Hematopoietic multipotent progenitor cell treated with erythropoietin and hydrocortisone succinate and interleukin-3 and kit ligand, for 17 days (in vitro differentiated cells): Measurements from ENCODE around the gene D2HGDH.
"Not testable (repeated sequence)": the region's sequence is repeated elsewhere in the genome, so short reads cannot be mapped to it uniquely, and the experiment has no call there.

ENCODE experiments used
- DNase-seq: peaks from one replicate; pipeline ENCODE4 v3.0.0-alpha.2; 2015; ENCODE audit warnings: low spot score

The D2HGDH gene

DNA sequence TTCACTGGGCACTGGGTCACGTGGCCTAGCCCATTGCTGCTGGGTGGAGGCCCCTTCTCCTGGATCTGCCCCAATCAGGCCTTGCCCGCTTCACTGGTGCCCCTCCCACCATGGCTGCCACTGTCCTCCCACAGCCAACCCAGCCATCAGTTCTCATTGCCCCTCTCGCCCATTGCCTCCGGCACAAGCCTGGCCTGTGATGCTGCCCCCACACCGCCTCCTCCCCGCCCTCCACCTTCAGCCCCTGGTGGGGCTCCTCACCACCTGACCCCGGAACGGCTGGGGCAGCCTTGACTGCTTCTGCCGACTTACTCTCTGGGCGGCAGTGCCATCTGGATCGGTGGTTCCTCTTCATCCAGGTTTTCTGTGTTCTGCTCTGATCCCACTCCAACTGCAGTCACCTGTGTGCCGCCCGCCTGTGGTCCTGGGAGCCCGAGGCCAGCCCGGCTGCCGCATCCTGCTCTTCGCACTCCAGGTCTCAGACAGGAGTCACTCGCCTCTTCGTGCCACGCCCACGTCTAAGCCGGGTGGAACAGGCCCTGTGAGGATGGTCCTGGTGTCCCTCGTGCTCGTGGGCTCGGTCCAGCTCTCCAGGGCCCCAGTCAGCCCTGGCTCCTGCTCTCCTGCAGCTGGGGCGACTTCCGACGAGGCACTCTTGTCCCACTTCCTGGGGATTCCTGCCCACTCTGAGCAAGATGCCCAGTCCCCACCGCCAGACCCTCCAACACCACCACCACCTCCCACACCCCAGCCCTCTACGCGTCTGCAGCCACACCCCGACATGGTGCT is 14.2 kb downstream of the D2HGDH start:
- DNase-seq = no peak

DNA sequence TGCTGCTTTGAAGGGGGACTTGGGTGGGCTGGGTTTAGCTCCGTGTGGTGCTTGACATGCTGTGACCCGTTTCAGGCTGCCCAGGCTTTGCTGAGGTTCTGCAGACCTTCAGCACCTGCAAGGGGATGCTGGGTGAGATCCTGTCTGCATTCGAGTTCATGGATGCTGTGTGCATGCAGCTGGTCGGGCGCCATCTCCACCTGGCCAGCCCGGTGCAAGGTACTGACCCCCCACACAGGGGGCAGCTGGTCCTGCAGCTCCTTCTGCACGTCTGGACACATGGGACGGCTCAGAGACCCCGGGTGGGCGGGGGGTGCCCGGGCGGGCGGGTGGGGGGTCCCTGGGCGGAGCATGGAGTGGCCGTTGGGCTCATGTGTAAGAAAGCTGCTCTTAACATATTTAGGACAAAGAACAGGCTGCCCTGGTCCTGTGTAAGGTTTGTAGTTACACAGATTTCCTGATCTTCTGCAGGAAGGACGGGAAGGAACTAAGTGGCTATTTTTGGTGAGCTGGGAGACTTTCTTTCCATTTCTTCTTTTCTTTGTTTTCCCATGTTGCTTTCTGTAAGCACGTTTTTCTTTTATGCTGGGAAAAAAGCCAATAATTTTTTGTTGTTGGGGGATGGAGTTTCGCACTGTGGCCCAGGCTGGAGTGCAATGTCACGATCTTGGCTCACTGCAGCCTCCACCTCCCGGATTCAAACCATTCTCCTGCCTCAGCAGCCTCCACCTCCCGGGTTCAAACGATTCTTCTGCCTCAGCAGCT is 15.8 kb downstream of the D2HGDH start:
- no peak for DNase-seq

DNA sequence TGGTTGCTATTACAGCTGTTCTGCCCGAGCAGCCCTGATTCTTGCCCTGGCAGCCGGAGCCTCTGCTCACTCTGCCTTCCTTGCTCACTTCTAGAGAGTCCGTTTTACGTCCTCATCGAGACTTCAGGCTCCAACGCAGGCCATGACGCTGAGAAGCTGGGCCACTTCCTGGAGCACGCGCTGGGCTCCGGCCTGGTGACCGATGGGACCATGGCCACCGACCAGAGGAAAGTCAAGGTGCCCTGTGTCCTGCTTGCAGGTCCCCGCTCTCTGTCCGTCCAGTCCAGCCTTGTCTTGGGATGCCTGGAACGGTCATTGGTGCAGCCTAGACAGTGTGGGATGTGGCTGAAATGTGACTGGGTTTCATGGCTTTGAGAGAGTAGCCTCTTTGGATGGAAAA is 16.7 kb downstream of the D2HGDH start:
- DNase-seq = no peak

DNA sequence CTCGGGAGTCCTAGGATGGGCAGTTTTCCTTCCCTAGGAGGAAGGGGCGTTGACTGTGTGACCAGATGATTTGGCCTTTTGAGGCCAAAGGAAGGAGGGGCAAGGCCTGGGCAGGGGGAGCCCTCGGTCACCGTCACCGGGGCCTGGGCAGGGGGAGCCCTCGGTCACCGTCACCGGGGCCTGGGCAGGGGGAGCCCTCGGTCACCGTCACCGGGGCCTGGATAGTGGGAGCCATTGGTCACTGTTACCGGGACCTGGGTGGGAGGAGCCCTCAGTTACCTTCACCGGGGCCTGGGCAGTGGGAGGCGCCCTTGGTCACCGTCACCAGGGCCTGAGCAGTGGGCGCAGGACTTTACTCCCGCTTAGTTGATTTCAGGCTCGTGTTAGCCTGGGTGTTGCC is 17.3 kb downstream of the D2HGDH start:
- no peak for DNase-seq

DNA sequence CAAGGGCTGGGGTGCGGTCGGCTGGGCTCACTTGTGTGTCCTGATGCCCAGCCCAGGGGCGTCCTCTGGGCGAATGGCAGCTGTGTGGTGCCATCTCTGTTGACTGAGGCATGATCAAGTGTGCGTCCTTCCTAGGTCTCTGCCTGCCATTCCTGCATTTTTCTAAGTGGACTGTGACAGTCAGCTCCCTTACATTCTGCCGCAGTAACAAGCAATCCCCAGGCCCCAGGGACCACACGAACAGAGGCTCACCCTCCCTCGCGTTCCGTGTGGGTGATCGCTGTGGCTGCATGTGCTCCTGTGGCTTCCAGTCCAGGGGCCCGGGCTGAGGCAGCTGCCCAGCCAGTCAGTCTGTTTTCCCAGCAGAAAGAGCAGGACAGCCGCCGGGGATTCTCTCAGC is 17.8 kb downstream of the D2HGDH start:
- DNase-seq = no peak

DNA sequence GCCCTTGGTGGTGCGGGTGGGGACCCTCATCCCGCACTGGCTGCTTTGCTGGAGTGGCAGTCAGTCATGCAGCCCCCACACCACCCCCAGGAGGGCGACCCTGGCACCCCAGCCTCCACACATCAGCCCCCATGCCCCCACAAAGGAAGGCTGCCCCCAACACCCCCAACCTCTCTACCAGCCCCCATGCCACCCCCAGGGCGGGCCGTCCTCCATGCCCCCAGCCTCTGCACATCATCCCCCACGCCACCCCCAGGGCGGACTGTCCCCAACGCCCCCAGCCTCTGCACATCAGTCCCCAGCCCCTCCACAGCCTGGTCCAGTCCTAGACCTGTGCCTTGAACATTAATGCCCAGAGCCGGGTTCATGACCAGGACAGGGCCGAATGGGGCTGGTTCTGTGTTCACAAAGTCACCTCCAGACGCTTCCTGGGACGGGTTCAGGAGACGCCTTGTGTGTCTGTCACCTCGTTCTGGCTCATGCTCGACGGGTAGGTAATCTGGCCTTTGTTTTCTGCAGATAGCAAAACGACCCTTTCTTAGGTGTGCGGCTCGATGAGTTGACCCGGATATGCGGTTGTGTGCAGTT is 18.4 kb downstream of the D2HGDH start:
- no peak for DNase-seq

DNA sequence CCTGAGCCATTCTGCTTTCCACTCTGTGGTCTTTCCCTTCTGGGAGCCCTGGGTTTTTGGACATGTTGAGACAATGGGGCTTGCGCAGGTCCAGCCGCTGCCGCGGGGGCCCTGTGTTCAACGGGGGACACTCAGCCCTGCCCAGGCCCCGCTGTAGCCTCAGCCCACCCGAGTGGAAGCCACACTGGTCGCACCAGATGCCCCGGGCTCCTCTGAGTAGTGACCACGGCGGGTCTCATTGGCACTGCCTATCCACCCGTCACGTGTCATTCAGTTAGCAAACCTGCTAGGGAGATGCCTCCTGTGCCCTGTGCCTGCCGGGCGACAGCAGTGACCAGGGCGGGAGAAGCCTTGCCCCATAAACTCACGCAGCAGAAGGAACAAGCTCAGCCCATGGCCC is 19.1 kb downstream of the D2HGDH start:
- DNase-seq = no peak

DNA sequence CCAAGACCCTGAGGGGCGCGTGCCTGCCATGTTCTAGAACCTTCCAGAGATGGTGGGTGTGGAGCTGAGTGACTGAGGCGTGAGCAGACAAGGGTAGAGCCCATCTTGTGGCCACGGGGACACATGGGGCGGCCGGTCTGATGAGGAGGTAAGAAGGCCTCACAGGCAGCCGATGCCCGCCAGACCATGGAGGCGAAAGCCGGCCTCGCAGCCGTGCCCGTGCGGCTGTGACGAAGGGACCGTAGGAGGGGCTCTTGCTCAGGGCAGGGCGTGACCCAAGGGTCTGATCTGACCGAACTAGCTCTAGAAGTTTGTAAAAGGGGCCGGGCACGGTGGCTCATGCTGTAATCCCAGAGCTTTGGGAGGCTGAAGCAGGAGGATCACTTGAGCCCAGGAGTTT is 19.6 kb downstream of the D2HGDH start:
- DNase-seq = no peak

DNA sequence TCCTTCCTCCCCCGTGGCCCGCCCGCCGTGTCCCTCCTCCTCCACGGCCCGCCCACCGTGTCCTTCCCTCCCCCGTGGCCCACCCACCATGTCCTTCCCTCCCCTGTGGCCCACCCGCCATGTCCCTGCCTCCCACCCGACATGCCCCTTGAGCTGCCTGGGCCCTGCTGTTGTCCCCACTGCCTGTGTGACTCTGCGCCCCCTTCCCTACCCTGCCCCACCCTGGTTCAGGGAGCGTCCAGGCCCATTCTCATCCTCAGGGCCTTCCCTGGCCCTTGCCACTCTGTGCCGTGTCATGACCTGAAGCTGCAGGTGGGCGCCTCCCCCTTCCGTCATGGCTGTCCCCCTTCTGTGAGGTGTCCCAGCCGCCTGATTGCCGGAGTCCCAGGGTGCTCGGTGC is 20.7 kb downstream of the D2HGDH start:
- DNase-seq = no peak

DNA sequence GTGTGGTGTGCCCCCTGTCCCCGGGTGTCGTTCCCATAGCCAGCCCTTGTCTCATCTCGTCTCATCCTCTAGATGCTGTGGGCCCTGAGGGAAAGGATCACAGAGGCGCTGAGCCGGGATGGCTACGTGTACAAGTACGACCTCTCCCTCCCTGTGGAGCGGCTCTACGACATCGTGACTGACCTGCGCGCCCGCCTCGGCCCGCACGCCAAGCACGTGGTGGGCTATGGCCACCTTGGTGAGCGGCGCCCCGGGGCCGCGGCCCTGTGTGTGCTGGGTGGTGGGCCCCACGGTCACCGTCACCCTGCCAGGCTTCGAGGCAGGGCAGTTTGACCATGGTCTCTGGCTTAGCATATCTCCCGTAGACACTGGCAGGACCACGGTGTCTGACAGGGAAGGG is 21.3 kb downstream of the D2HGDH start:
- DNase-seq = no peak

DNA sequence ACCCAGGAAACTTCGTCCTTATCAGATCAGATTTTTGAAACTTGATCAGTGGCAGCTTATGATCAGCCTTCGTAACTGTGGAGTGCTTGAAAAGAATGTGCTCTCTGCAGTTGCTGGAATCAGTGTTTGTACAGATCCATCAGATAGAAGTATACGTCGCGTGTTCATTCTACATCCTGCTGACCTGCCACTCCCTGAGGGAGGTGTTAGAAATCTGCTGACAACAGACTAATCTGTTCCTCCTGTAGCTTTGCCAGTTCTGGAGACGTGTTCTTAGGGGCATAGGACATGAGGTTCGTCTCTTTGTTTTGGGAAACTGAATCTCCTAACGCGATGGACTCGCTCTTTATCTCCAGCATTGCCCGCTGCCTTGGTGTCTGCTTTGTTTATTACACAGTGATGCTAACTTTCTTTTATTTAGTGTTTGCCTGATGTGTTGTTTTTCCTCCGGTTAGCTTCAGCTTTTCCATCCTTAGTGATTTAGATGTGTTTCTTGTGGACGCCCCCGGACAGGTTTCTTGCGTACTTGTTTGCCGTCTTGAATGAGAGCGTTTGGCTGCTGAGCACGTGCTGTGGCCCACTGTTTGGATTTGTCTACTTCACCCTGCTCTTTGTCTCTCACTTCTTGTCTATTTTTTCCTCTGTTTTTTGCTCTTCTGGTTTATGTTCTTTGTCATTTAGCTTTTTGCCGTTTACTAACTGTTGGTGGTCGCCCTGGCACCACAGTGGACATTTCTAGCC is 24.8 kb downstream of the D2HGDH start:
- DNase-seq = no peak

DNA sequence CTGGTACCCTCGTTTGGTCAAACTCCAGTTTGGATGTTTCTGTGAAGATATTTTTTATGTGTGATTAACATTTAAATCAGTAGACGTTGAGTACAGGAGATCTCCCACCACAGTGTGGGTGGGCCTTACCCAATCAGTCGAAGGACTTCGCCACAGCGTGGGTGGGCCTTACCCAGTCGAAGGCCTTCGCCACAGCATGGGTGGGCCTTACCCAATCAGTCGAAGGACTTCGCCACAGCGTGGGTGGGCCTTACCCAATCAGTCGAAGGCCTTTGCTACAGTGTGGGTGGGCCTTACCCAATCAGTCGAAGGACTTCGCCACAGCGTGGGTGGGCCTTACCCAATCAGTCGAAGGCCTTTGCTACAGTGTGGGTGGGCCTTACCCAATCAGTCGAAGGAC is 25.5 kb downstream of the D2HGDH start:
- not testable (repeated sequence) for DNase-seq

DNA sequence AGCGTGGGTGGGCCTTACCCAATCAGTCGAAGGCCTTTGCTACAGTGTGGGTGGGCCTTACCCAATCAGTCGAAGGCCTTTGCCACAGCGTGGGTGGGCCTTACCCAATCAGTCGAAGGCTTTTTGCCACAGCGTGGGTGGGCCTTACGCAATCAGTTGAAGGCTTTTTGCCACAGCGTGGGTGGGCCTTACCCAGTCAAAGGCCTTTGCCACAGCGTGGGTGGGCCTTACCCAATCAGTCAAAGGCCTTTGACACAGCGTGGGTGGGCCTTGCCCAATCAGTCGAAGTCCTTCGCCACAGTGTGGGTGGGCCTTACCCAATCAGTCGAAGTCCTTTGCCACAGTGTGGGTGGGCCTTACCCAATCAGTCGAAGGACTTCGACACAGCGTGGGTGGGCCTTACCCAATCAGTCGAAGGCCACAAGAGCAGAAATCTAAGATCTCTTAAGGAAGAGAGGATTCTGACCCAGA is 25.9 kb downstream of the D2HGDH start:
- DNase-seq = no peak

DNA sequence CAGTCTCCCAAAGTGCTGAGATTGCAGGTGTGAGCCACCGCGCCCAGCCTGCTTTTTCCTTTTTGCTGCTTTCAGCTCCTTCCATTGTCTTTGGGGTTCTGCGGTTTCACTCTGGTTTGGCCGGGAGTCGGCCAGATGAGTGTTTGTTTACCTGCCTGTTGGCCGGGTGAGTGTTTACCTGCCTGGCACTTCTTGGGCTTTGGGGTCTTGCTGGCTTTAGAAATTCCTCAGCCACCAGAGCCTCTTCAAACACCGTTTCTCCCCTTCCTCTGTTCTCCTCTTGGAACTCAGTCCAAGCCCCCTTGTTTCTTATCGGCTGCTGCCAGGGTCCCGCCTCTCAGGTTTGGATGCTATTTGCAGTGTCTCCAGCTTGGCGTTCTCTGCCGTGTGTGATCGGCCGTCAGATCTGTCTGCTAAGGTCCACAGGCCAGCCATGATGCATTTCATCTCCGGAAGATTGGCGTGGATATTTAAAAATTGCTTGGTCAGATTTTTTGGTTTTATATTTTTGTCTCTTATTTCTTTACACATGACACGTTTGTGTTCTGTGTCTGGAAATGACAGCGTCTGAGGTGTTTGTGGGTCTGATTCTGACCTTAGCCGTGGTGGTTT is 28.0 kb downstream of the D2HGDH start:
- DNase-seq = no peak

DNA sequence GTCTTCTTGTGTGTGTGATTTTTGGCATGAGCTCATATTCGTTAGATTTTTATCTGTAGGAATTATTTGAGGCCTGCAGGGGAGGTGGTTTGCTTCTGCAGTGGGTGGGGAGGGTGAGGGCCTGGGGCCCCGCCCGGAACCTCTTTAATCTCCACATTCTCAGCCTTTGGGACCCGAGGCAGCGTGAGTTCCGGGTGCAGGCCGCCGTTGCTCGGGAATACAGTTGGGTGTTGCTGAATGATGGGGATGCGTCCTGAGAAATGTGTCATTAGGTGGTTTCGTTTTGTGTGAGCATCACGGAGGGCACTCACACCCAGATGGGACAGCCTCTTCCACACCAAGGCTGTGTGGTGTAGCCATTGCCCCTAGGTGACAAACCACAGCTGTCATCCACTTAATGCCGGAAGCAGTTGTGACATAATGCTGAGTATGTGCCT is 28.5 kb downstream of the D2HGDH start:
- no peak for DNase-seq

DNA sequence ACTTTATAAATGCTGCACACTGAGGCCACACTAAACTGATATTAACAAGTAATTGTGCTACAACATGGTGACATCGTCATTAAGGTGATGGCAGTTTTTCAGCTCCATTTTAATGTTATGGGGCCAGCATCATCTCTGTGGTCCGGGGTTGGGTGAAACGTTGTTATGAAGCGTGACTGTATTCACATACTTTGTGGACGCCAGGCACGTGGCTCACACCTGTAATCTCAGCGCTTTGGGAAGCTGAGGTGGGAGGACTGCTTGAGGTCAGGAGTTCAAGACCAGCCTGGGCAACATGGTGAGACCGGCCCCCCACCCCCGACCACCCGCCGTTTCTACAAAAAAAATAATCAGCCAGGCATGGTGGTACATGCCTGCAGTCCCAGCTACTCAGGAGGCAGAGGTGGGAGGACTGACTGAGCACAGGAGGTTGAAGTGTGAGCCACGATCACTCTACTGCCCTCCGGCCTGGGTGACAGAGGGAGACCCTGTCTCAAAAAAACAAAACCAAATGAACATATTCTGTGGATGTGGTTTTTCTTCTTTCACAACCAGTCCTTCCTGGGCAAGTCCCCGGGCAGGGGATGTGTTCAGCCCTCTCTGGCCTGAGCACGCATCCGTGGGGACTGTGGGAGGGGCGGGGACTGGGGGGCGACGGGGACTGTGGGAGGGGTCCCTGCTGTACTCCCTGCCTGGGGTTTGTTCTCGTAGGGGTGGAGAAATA is 29.3 kb downstream of the D2HGDH start:
- no peak for DNase-seq

DNA sequence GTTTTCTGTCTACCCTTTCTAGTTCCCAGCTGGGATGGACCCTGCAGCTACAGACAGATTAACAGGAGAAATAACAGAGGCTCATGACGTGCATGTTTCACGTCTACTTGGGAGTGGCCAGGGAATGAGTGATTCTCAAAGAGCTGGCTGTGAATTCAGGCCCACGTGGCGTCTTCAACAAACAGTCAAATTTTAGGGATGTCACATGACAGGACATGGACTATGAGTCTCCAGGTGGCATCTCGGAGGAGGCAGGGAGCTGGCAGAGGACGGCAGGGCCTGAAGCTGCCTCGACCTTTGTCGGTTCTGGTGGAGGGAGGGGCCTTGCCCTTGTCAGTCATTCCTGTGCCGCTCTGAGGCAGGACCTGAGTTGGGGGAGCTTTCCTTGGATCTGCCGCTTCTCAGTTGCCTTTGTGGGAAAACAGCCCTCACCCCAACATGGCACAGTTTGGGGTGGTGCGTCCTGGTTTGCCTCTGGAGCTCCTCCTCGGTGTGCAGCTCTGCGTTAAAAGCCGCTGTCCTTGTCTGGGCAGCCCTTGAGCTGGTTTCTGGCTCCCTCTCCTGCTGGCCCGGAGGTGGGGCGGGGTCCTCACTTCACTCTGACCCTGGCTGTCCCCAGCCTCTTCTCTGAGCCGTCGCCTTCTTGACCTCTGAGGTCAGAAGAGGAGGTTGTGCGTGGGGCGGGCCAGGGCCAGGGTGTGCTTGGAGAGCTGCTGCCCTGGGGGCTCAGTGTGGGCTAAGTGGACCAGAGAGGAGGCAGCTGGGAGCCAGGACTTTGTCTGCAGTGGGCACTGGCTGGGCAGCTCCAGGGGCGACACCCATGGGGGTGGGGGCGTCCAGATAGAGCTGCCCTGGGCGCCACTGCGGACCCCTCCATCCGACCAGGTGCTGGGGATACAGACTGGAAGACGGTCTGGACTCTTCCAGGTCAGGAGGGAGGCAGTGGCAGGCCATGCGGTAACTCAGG is 30.1 kb downstream of the D2HGDH start:
- DNase-seq = no peak

DNA sequence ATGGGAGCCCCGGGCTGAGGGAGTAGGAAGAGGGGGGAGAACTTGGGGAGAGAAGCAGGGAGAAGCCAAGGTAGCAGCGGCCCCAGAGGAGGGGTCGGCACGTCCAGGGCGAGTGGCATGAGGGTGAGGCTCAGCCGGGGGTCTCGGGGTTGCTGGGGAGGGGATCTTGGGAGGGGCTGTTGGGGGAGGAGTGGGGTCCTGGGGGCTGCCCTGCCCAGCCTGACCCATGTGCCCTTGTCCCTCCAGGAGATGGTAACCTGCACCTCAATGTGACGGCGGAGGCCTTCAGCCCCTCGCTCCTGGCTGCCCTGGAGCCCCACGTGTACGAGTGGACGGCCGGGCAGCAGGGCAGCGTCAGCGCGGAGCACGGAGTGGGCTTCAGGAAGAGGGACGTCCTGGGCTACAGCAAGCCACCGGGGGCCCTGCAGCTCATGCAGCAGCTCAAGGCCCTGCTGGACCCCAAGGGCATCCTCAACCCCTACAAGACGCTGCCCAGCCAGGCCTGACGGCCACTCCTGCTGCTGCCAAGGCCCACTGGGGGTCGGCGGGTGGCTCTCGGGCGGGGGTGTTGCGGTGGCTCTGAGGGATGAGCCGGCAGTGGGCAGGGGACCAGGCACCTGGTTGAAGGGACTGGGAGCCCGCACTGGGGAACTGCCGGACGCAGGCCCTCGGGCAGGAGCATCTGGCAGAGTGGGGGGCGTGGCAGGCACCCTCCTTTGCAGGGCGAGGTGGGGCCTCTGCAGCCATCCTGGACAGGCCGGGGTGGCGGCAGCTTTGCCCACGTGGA is 33.2 kb downstream of the D2HGDH start:
- no peak for DNase-seq

DNA sequence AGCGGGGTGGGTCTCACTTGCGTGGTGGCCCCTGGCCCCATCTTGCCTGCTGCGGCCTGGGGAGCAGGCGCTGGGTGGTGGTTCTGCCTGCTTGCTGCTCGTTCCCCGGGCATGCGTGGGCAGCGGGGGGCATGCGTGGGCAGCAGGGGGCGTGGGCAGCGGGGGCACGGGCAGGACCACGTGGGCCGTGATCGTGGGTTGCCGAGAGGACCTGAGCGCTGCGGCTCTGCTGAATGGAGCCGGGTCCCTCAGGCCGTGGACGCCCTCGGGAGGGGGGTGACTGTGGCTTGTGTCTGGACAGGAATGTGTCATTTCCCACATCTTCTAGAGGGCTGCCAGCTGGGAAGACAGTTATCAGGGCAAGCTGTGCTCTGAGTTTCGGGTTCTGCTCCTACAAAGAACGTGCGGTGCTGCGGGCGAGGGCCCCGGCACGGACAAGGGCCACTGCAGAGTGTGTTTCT is 33.9 kb downstream of the D2HGDH start:
- DNase-seq = no peak
